ENCODE results near the gene CASZ1.

GRCh38 chr1:10599194-10599861 is 197.1 kb downstream of the CASZ1 start:
- no peak for TF ChIP-seq CTCF (IDR thresholded peaks at IDR 0.05)
- TF ChIP-seq REST (IDR thresholded peaks at IDR 0.05) = no peak
- no peak for TF ChIP-seq POLR2A (IDR thresholded peaks at IDR 0.05; ENCODE audit: low read length)
- no peak for TF ChIP-seq MYC (IDR thresholded peaks at IDR 0.05; ENCODE audit: borderline replicate concordance, low read length)
- no peak for TF ChIP-seq POLR2AphosphoS2 (conservative IDR thresholded peaks at IDR 0.05; ENCODE audit: low read length)
- TF ChIP-seq CHD4 (IDR thresholded peaks at IDR 0.05; ENCODE audit: borderline replicate concordance) = no peak
- peak in 1 of 2 experiments; percentile 66; a peak in 2 of 4 replicates for TF ChIP-seq CEBPB (IDR thresholded peaks at IDR 0.05)
- TF ChIP-seq SMC3 (IDR thresholded peaks at IDR 0.05) = no peak
- TF ChIP-seq ESRRA (IDR thresholded peaks at IDR 0.05; ENCODE audit: borderline replicate concordance, low read length) = peak; percentile 47; the same call in 1 of the 2 replicates
- no peak for TF ChIP-seq RCOR1 (IDR thresholded peaks at IDR 0.05; ENCODE audit: low read depth, low read length)
